Measurements from ENCODE around the gene ATN1.

ATN1 gene

DNA sequence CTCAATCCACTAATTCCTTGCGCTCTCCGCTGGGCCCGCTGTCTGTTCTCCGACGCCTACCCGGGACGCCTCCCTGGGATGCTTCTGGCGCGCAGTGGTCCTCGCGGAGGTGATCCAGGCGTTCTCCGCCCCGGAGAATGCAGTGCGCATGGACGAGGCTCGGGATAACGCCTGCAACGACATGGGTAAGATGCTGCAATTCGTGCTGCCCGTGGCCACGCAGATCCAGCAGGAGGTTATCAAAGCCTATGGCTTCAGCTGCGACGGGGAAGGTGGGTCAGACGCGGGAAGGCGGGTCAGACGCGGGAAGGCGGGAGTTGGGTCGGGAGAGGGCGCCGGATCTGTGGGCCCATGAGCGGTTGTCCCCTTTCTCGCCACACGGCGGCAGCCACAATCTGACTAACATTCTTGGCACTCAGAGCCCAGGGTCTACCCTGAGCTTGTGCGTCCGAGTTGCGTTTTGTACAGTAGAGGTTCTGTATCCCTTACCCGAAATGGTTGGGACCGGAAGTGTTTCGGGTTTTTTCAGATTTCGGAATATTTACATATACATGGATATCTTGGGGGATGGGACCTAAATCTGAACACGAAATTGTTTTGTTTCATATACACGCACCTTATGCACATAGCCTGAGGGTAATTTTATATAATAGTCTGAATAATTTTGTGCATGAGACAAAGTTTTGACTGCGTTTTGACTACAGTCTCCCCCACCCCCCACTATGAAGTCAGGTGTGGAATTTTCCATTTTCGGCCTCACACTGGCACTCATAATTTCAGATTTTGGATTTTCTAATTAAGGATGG, 16.8 kb downstream of the ATN1 start:
- peak; percentile 68 to 73 for DNase-seq (ENCODE audit: low read depth in 1 of 2, low spot score in 1 of 2)

DNA sequence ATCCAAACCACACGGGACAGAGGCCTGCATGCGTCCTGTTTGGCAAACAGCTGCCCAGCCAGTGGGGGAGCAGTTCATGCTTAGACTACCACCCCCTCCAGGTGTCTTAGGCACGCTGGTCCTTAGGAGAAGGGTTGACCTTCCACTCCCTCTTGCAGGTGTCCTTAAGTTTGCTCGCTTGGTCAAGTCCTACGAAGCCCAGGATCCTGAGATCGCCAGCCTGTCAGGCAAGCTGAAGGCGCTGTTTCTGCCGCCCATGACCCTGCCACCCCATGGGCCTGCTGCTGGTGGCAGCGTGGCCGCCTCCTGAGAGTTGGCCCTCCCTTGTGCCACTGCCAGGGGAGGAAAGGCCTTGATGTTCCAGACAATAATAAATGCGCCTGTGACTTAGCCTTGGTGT, 17.9 kb downstream of the ATN1 start:
- DNase-seq (ENCODE audit: low read depth in 1 of 2, low spot score in 1 of 2), result no peak

DNA sequence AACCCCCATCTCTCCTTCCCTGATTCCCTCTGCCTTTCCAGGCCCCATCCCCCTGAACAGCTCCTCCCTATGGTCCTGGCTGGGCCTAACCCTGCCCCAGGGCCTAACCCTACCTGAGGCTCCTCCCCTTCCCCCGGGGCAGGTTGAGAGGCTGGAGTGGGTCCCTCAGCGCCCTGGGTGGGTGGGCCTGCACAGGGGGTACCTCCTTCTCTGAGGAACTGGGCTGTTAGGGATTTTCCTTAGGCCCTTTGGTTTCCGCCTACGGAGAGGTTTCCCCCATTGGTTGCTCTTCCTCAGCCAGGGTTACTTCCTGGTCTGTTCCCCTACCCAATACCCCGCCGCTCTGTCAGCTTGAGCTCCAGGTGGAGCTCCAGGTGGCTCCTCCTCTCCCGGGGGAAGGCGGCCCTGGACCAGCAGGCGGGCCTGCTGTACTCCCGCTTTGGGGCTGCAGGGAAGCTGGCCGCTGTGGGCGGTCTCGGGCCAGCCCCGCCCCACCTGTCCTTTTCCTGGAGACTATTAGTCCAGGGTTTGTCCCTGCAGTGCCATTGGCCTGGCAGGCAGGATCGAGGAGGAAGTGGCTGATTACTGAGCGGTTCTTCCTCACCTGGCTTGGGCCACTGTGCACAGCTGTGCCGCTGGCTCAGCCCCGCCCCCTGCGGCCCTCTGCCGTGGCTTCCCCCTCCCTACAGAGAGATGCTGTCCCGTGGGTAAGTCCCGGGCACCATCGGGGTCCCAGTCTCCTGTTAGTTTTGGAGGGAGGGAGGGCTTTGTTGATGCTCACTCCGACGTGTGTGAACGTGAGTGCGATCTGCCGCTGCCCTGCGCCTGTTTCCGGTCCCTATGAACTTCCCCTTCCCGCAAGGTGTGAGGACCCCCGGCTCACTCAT, 18.5 kb downstream of the ATN1 start:
- DNase-seq (ENCODE audit: low read depth in 1 of 2, low spot score in 1 of 2), result no peak

DNA sequence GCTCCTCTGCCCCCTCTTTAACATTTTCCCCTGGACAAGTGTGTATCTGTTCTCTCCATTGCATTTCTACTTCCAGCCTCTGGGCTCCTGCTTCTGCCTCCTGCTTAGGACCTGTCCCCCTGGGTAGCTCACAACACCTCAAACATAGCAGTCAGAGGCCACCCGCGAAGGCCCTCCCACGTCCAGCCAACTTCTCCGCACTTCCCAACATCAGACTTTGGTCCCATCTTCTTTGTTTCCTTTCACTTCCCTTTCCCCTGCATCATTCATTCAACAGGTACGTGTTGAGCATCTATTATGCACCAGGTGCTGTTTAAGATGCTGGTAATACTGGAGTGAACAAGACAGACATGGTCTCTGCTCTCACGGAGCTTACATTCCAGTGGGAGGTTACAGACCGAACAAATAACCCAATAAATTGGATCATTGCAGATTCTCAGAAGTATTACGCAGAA, 19.2 kb downstream of the ATN1 start:
- no peak for DNase-seq (ENCODE audit: low read depth in 1 of 2, low spot score in 1 of 2)

DNA sequence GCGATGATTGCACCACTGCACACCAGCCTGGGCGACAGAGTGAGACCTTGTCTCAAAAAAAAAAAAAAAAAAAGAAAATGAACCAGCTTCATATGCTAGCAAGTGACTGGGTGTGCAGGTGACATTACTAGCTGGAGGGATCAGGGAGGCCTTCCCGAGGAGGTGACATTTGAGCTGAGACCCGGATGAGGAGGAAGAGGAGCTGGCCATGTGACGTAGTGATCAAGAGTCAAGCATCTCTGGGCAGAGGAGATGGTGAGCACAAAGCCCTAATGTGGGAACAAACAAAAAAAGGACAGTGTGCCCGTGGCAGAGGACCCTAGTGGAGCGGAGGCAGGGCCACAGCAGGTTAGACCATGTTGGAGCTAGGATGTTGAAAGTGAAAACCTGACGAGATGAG, 19.9 kb downstream of the ATN1 start:
- no peak for DNase-seq (ENCODE audit: low read depth in 1 of 2, low spot score in 1 of 2)

- no peak for DNase-seq (ENCODE audit: low read depth in 1 of 2, low spot score in 1 of 2)
These were observed 21.3 kb downstream of the ATN1 start for GRCh38 chr12:6948873-6949594.

- DNase-seq (ENCODE audit: low read depth in 1 of 2, low spot score in 1 of 2), result no peak
These were observed 22.6 kb downstream of the ATN1 start for GRCh38 chr12:6950401-6950801.

GRCh38 chr12:6950811-6951540, 23.2 kb downstream of the ATN1 start, which contains the start of gene PTPN6:
Gene PTPN6, plus strand, starts transcription at chr12:6951356. Its CDS starts 157 bp downstream, at chr12:6951513.
- DNase-seq (ENCODE audit: low read depth in 1 of 2, low spot score in 1 of 2), result no peak

GRCh38 chr12:6951551-6952120, 23.9 kb downstream of the ATN1 start:
- no peak for DNase-seq (ENCODE audit: low read depth in 1 of 2, low spot score in 1 of 2)

GRCh38 chr12:6952121-6952862, 24.5 kb downstream of the ATN1 start:
- no peak for DNase-seq (ENCODE audit: low read depth in 1 of 2, low spot score in 1 of 2)

DNA sequence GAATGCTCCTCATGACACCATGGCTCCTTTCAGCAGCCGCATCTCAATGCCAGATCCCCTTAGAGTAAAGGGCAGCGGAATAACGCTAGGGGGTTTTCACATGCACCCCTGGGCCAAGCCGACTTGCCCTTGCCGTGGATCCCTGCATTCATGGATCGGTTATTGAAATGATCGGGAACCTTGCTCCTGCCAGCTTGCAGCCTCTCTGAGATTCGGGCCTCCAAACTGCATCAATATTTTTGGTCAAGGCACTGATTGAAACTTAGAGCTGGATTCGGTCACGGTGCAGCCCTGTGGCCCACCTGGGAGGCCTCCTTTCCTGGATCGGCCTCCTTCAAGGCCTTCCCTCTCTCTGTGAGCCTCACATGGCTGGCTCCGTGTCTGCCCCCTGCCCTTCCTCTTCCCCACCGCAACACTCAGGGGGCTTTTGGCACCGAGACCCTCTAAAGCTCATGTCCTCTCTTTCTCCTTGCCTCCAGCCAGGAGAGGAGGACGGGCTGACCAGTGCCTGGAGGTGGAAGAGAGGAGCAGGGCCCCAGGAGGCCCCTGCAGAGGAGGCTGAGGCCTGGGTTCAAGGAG, 25.2 kb downstream of the ATN1 start:
- no peak for DNase-seq (ENCODE audit: low read depth in 1 of 2, low spot score in 1 of 2)

DNA sequence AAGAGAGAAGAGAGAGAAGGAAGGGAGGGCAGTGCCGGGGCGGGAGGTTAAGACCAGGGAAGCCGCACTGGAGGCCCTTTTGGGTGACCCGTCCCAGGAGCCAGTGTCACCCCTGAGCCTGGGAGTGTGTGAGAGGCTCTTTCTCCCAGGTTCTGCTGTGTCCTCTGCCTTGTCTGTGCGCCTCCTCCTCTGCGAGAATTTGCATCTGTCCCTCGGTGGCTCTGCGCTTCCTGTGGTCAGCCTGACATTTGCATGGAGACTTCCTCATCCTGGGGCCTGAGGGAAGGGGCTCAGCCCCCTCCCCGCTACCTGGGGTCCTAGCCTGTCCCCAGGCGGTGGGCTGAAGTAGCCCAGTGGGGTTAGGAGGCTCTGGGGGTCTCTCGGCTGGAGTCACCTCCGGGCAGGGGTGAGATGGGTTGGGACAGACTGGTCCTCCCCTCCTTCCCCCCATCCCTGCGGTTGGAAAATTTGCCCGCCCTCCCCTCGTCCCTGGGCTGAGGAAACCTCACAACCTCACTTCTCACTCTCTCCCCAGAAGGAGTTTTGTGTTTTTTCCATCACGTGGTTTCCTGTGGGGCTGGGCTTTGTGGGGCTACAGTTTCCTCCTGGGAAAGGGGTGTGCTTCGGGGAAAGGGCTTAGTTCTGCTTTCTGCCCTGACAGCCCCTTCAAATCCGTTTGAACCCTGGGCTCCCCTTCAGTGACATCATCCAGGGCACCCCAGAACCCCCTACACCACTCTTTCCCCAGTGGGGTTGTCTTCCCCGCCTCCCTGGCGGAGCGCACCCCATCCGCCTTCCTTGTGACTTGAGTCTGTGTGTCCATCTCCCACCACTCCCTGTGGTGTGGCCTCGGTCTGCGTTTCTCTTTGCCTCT, 25.9 kb downstream of the ATN1 start:
- peak in 1 of 2 donors; percentile 67 for DNase-seq (ENCODE audit: low read depth in 1 of 2, low spot score in 1 of 2)

DNA sequence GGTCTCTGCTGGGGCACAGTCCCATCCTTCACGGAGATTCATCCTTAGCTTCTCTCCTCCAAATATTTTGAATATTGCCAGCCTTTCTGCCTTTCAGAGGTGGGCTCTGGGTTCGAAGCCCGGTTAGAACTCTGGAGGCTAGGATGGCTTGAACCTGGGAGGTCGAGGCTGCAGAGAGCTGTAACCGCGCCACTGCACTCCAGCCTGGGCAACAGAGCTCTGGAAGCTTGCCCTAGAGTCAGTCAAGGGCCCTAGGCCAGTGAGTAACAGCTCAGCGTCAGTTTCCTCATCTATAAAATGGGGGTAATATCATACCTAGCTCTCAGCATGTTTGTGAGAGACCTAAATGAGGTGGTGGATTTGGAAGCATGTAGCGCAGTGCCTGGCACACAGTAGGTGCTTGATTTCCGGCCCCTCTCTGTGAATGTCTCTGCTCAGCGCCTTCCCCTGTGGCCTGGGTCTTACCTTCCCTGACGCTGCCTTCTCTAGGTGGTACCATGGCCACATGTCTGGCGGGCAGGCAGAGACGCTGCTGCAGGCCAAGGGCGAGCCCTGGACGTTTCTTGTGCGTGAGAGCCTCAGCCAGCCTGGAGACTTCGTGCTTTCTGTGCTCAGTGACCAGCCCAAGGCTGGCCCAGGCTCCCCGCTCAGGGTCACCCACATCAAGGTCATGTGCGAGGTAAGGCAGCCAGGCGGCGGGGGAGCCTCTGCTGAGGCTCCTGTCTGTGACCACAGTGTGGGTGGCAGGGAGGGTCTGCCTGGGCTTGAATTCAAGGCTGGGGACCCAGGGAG, 26.8 kb downstream of the ATN1 start:
- no peak for DNase-seq (ENCODE audit: low read depth in 1 of 2, low spot score in 1 of 2)

DNA sequence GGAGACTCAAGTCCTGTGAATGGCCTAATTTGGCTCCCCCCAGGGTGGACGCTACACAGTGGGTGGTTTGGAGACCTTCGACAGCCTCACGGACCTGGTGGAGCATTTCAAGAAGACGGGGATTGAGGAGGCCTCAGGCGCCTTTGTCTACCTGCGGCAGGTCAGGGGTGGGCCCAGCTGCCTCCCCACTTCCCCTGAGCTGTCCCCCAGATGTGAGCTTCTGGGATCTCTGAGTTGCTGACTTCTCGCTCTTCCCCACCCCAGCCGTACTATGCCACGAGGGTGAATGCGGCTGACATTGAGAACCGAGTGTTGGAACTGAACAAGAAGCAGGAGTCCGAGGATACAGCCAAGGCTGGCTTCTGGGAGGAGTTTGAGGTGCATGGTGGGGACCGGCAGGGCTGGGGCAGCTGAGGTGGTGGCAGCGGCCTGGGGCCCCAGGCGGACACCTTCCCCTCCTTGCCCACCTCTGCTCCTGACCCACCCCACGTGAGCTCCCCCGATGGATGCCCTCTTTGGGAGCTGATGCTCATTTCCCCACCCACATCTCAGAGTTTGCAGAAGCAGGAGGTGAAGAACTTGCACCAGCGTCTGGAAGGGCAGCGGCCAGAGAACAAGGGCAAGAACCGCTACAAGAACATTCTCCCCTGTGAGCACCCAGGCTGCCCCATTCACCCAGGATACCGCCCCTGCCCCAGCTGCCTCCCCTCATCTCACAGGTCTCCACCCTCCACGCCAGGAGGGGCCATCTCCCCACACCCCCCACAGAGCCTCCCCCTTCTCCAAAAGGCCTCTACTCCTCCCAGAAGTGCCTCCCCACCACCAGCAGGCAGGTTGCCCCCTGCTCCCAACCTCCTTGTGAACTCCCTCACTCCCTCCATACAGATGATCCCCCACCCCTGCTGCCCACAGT, 27.6 kb downstream of the ATN1 start:
- DNase-seq (ENCODE audit: low read depth in 1 of 2, low spot score in 1 of 2), result no peak

GRCh38 chr12:6956021-6956727, 28.4 kb downstream of the ATN1 start:
- DNase-seq (ENCODE audit: low read depth in 1 of 2, low spot score in 1 of 2), result no peak

GRCh38 chr12:6957151-6957701, 29.5 kb downstream of the ATN1 start:
- DNase-seq (ENCODE audit: low read depth in 1 of 2, low spot score in 1 of 2), result no peak

Measured in stimulated activated CD4-positive, alpha-beta T cell treated with anti-CD3 and anti-CD28 coated beads, Interleukin-15, amount 100 ng/mL, for 1 hour (primary cell).